ENCODE results near the gene EIF4A3.

Gene EIF4A3

DNA sequence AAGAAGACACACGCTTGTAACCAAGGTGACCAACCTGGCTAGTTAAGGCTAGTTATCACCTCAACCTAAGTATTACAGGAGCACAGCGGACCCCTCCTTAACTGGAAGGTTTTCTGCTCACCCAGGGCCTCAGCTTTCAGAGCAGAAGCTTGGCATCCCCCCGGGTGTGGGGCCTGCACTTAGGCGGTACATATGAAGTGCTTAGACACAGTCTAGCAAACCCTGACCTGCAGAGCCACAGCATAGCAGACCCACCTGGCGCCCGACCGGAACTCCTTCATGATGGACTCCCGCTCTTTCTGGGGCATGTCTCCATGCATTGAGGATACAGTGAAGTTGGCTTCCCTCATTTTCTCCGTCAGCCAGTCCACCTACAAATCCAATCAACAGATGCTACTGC lies 9.8 kb downstream of the EIF4A3 start:
- no peak for DNase-seq
- Mint-ChIP-seq H3K4me3 (no peak overlapping the region), H3K36me3 (peaks cover 79% of the 10 kb centered on the region), H3K9me3 (no peaks in the 10 kb centered on the region), H3K27ac (no peak overlapping the region), H3K27me3 (no peaks in the 10 kb centered on the region), H3K4me1 (no peaks in the 10 kb centered on the region)
- CTCF ChIA-PET: no interaction called here

DNA sequence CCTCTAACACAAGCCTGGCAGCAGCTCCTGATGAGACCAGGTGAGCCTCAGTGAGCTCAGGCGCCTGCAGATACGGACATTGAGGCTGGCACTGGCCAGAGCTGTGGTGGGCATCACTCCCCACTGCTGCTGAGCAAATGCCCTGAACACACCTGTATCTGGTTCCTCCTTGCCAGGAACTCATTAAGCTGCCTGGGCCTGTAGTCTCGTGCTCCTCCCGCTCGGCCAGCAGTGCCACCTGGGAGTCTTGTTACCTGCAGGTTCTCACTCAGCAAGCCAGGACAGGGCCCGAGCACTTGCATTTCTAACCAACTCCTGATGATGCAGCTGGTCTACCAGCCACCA lies 13.3 kb downstream of the EIF4A3 start:
- no peaks in the 10 kb centered on the region for H3K4me1 Mint-ChIP-seq
- H3K27me3 Mint-ChIP-seq: peaks cover 4% of the 10 kb centered on the region
- H3K4me3 Mint-ChIP-seq: no peak overlapping the region
- no peaks in the 10 kb centered on the region for H3K9me3 Mint-ChIP-seq
- peaks cover 54% of the 10 kb centered on the region for H3K36me3 Mint-ChIP-seq
- CTCF ChIA-PET: interaction anchor here (1.5 kb wide), 1 partner anchor 11 kb away, joined by 7 read pairs; no protein-coding TSS in a partner anchor
- peak overlapping the region; percentile 55 for H3K27ac Mint-ChIP-seq
- no peak for DNase-seq

DNA sequence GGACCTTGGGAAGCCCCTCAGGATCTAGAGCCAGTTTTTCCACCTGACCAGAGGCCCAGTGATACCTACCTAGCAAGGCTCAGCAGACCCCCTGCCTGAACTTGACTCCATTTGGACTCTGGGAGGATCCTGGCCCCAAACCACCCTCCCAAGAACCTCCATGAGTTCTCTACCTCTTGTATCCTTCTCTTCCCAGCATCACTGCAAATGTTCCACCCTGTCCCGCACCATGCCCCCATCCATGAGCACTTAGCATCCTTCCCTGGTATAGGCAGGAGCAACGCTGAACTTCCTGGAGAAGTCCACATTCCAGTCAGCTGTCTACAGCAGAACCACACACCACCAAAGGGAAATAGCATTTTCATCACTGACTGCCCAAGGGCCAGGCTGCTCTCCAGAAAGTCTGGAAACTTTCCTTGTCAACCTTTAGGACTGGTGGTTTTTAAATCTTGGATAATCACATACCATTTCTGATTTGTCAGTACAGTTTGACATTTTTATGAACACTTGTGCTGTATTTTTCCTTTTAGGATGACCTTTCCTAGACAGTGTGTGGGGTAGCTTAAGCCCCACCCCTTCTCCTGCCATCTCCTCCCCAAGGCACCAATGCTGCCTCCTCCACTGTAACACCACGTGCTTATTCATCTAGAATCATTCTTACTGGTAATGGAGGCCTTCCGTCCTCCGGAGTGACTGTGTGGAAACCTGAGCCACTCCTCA lies 13.9 kb downstream of the EIF4A3 start:
- CTCF ChIA-PET: interaction anchor here (1.5 kb wide), 1 partner anchor 11 kb away, joined by 7 read pairs; no protein-coding TSS in a partner anchor
- Mint-ChIP-seq H3K4me1 (no peaks in the 10 kb centered on the region), H3K36me3 (peaks cover 49% of the 10 kb centered on the region), H3K9me3 (no peaks in the 10 kb centered on the region), H3K4me3 (no peak overlapping the region), H3K27me3 (peaks cover 4% of the 10 kb centered on the region), H3K27ac (peak overlapping the region; percentile 55)
- no peak for DNase-seq

DNA sequence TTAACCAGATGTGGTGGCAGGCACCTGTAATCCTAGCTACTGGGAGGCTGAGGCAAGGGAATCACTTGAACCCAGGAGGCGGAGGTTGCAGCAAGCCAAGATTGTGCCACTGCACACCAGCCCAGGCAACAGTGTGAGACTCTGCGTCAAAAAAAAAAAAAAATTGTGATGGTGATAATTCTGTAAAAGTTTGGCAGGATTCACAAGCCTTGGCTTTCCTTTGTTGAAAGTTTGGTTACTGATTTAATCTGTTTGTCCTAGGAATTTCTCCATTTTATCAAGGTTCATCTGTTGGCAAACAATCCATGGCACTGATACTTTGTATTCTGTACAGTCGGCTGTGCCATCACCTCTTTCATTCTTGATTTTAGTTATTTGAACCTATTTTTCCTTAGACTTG lies 15.9 kb downstream of the EIF4A3 start:
- Mint-ChIP-seq H3K9me3 (no peaks in the 10 kb centered on the region), H3K36me3 (peaks cover 30% of the 10 kb centered on the region), H3K27ac (no peak overlapping the region), H3K27me3 (peaks cover 12% of the 10 kb centered on the region), H3K4me1 (no peaks in the 10 kb centered on the region), H3K4me3 (no peak overlapping the region)
- CTCF ChIA-PET: no interaction called here
- DNase-seq: no peak

DNA sequence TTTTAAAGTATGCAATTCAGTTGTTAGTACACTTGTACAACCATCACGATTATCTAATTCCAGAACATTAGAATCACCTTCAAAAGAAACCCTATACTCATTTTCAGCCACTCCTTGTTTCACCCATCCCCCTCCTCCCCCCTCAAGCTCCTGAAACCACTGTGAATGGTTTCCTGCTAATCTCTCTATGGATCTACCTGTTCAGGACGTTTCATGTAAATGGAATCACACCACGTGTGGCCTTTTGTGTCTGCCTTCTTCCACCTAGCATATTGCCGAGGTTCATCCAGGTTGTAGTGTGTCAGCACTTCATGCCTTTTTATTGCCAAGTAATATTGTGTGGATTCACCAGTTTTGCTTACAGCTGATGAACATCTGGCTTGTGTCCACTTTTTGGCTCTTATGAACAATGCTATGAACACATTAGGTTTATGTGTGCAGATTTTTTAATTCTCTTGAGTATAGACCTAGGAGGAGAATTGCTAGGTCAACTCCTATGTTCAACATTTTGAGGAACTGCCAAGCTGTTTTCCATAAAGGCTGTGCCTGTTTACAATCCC lies 17.8 kb downstream of the EIF4A3 start:
- peaks cover 19% of the 10 kb centered on the region for H3K27me3 Mint-ChIP-seq
- CTCF ChIA-PET: no interaction called here
- H3K27ac Mint-ChIP-seq: no peak overlapping the region
- no peaks in the 10 kb centered on the region for H3K9me3 Mint-ChIP-seq
- H3K4me3 Mint-ChIP-seq: no peak overlapping the region
- H3K36me3 Mint-ChIP-seq: peaks cover 14% of the 10 kb centered on the region
- no peak for DNase-seq
- no peaks in the 10 kb centered on the region for H3K4me1 Mint-ChIP-seq

DNA sequence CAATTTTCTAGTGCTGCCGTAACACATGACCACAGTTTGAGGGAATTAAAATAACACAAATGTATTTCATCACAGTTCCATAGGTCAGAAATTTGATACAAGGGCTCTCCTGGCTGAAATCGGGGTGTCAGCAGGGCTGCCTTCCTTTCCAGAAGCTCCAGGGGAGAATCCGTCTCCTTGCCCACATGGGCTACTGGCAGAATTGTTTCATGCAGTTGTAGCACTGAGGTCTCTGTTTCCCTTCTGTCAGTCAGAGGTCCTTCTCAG lies 20.5 kb downstream of the EIF4A3 start:
- Mint-ChIP-seq H3K27me3 (peaks cover 25% of the 10 kb centered on the region), H3K27ac (no peak overlapping the region), H3K4me1 (no peaks in the 10 kb centered on the region), H3K36me3 (no peaks in the 10 kb centered on the region), H3K9me3 (no peaks in the 10 kb centered on the region), H3K4me3 (no peak overlapping the region)
- CTCF ChIA-PET: no interaction called here
- no peak for DNase-seq

DNA sequence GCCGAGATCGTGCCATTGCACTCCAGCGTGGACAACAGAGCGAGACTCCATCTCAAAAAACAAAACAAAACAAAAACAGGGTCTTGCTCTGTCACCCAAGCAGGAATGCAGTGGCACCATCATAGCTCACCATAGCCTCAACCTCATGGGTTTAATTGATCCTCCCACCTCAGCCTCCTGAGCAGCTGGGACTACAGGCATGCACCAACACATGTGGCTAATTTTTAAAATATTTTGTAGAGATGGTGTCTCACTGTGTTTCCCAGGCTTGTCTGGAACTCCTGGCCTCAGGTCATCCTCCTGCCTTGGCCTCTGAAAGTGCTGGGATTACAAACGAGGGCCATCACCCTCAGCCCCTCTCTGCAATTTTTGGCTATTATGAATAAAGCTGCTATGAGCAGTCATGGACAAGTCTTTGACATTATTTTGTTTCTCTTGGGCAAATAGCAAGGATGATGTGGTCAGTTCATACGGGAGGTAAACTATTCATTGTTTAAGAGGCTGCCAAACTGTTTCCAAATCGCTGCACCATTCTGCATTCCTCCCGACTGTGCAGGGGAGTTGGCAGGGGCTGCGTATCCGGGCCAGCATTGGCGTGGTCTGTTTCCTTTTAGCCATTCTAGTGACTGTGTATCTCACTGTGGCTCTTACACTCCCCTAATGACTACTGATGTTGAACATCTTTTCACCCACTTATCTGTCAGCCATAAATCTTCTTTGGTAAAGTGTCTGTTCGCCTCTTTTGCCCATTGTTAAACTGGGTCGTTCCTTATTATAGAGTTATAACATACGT lies 21.1 kb downstream of the EIF4A3 start:
- H3K27me3 Mint-ChIP-seq: peaks cover 25% of the 10 kb centered on the region
- H3K36me3 Mint-ChIP-seq: no peaks in the 10 kb centered on the region
- no peak overlapping the region for H3K4me3 Mint-ChIP-seq
- no peaks in the 10 kb centered on the region for H3K9me3 Mint-ChIP-seq
- H3K4me1 Mint-ChIP-seq: no peaks in the 10 kb centered on the region
- H3K27ac Mint-ChIP-seq: no peak overlapping the region
- CTCF ChIA-PET: no interaction called here
- DNase-seq: no peak

DNA sequence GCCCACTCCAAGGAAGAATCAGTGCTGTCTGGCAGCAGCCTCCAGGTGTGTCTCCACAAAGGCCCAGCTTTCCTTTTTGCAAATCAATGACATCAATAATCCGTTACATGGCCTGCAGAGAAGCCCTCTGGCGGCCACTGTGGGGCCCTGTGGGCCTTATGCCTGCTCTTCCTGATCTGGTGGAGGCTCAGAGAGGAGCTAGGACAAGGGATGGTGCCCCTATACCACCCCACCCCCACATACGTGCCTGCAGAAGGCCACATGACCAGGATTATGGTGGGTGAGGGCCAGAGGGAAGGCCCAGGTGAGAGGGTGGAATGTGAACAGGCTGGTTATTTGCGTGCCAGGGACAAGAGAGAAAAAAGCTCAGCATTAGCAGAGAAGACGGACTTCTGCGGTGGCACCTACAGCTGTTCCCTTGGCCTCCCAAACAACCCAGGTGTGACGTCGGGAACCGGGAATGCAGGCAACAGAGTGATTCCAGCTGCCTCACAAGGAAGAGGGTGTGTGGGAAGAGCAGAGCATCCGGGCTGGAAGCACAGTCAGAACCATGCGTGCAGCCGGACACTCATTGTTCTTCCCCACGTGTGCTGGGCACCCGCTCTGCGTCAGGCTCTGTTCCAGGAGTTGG lies 22.5 kb downstream of the EIF4A3 start:
- CTCF ChIA-PET: interaction anchor here (0.6 to 1.4 kb wide), 3 partner anchors 9 to 41 kb away, joined by 3 to 6 read pairs (median 3); partner anchors contain the start of gene GAA

DNA sequence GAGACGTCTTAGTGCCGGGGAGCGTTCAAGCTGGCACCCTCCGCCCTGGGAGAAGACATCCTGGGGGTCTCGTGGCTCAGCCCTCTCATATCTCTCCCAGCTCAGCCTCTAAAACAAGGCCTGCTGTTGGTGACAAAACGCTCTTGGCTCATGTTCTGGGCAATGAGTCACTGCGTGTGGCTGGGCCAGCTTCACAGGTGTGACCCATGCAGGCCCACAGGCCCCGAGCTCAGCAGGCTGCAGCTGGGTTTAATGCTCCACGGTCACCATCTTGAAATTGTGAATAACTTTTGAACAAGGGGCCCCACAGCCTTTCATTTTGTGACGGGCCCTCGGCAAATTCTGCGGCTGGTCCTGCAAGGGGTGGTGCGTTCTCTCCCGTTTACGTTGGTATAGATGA lies 23.1 kb downstream of the EIF4A3 start:
- CTCF ChIA-PET: interaction anchor here (1.4 kb wide), 1 partner anchor 22 kb away, joined by 3 read pairs; the partner anchor contains the start of gene GAA
- H3K27me3 Mint-ChIP-seq: peaks cover 21% of the 10 kb centered on the region
- no peaks in the 10 kb centered on the region for H3K9me3 Mint-ChIP-seq
- H3K4me3 Mint-ChIP-seq: no peak overlapping the region
- no peaks in the 10 kb centered on the region for H3K36me3 Mint-ChIP-seq
- no peaks in the 10 kb centered on the region for H3K4me1 Mint-ChIP-seq
- DNase-seq: no peak
- no peak overlapping the region for H3K27ac Mint-ChIP-seq

More for the DNA sequence above, 22.5 kb downstream of the EIF4A3 start:
- no peaks in the 10 kb centered on the region for H3K9me3 Mint-ChIP-seq
- H3K36me3 Mint-ChIP-seq: no peaks in the 10 kb centered on the region
- no peak for DNase-seq
- peaks cover 22% of the 10 kb centered on the region for H3K27me3 Mint-ChIP-seq
- no peak overlapping the region for H3K27ac Mint-ChIP-seq
- H3K4me1 Mint-ChIP-seq: no peaks in the 10 kb centered on the region
- H3K4me3 Mint-ChIP-seq: no peak overlapping the region

DNA sequence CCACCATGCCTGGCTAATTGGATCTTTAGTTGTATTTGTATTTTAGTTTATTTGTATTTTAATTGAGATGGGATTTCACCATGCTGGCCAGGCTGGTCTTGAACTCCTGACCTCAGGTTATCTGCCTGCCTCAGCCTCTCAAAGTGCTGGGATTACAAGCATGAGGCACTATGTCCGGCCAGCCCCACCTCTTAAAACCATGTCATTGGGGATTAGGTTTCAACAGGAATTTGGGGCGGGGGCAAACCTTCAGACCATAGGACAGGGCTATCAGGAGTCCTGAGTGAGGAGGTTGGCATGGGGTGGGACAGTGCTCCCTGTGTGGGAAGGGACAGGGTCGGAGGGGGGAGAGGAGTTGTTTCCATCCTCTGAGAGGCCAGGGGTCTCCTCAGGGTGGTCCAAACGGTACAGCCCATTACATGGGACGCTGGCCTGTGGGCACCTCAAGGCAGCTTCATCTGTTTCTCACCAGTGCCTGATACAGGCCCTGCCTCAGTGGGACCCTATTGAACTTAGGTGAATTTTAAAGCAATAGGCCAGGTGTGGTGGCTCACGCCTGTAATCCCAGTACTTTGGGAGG lies 23.9 kb downstream of the EIF4A3 start:
- Mint-ChIP-seq H3K27ac (no peak overlapping the region), H3K4me1 (no peaks in the 10 kb centered on the region), H3K9me3 (no peaks in the 10 kb centered on the region), H3K36me3 (no peaks in the 10 kb centered on the region), H3K27me3 (peaks cover 21% of the 10 kb centered on the region), H3K4me3 (no peak overlapping the region)
- no peak for DNase-seq
- CTCF ChIA-PET: no interaction called here

DNA sequence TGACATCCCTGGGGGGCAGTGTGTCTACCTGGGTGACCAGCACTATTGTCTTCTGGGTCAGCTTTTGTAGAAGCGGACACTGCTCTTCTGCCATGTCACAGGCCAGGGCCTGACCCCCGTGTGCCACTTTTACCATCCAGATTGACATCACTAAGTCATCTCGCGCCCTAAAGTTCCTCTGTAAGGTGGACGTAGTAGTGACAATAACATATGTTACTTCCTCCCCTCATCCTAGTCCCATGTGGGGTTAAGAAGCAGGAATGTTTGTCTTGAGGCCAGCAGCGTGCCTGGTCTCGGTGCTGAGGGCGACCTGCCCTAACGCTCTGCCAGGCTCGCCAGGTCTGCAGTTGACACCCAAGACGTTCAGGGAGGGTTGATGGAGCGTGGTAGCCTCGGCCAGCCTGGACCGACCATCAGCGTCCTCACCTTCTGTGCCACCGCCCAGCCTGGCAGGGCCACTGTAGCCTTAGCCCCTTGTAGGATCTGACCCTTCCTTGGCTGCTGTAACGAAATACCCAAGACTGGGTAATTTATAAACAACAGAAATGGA lies 24.8 kb downstream of the EIF4A3 start:
- Mint-ChIP-seq H3K4me1 (no peaks in the 10 kb centered on the region), H3K27me3 (peaks cover 24% of the 10 kb centered on the region), H3K9me3 (no peaks in the 10 kb centered on the region), H3K36me3 (no peaks in the 10 kb centered on the region), H3K27ac (no peak overlapping the region), H3K4me3 (no peak overlapping the region)
- DNase-seq: no peak
- CTCF ChIA-PET: no interaction called here

DNA sequence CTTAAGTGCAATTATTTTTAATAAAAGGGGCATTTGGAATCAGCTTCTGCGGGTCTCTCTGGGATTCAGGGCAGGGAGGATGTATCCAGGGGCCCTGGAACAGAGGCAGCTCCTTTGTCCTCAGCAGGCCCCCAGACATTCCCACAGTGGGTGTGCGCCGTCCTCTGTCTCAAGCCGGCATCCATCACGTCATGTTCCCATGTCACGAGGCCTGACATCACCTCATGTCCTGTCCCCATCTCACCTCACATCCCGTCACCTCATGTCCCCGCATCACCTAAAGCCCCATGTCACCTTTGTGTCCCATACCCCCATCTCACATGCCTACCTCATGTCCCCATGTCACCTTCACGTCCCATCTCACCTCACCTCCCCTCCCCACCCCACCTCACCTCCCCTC lies 27.1 kb downstream of the EIF4A3 start:
- H3K9me3 Mint-ChIP-seq: no peaks in the 10 kb centered on the region
- peaks cover 2% of the 10 kb centered on the region for H3K4me1 Mint-ChIP-seq
- H3K27me3 Mint-ChIP-seq: peaks cover 21% of the 10 kb centered on the region
- no peak overlapping the region for H3K4me3 Mint-ChIP-seq
- H3K36me3 Mint-ChIP-seq: no peaks in the 10 kb centered on the region
- no peak for DNase-seq
- CTCF ChIA-PET: no interaction called here
- H3K27ac Mint-ChIP-seq: no peak overlapping the region

DNA sequence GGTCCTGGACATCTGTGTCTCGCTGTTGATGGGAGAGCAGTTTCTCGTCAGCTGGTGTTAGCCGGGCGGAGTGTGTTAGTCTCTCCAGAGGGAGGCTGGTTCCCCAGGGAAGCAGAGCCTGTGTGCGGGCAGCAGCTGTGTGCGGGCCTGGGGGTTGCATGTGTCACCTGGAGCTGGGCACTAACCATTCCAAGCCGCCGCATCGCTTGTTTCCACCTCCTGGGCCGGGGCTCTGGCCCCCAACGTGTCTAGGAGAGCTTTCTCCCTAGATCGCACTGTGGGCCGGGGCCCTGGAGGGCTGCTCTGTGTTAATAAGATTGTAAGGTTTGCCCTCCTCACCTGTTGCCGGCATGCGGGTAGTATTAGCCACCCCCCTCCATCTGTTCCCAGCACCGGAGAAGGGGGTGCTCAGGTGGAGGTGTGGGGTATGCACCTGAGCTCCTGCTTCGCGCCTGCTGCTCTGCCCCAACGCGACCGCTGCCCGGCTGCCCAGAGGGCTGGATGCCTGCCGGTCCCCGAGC lies 27.6 kb downstream of the EIF4A3 start:
- Mint-ChIP-seq H3K27me3 (peaks cover 16% of the 10 kb centered on the region), H3K27ac (no peak overlapping the region), H3K36me3 (no peaks in the 10 kb centered on the region), H3K9me3 (no peaks in the 10 kb centered on the region), H3K4me3 (no peak overlapping the region), H3K4me1 (peaks cover 2% of the 10 kb centered on the region)
- CTCF ChIA-PET: no interaction called here
- DNase-seq: no peak
